T-helper 9 cell (primary cell): Measurements from ENCODE around the gene TMEM129.
"Not testable (repeated sequence)": the region's sequence is repeated elsewhere in the genome, so short reads cannot be mapped to it uniquely, and the experiment has no call there.

Experiments used
- DNase-seq: peaks from one replicate; pipeline ENCODE4 v3.0.0-alpha.2; 2020

Gene TMEM129

DNA sequence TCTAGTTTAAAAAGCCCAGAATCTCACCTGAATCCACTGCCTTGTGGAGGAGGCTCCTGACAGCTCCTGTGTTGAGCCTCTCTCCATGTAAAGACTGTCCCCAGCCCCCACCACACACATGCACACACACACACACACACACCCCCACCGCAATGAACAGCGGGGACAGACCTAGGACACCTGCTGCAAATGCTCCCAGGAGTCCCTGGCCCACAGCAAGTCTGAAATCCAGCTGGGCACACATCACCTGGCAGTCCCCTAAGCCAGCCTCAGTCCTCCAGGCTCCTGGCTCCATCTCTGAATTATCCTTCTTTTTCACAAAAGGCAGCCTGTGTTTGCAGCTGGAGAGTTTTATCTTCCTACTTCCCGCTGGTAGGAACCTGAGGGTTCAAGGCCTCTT lies 30.4 kb downstream of the TMEM129 start:
- no peak for DNase-seq

DNA sequence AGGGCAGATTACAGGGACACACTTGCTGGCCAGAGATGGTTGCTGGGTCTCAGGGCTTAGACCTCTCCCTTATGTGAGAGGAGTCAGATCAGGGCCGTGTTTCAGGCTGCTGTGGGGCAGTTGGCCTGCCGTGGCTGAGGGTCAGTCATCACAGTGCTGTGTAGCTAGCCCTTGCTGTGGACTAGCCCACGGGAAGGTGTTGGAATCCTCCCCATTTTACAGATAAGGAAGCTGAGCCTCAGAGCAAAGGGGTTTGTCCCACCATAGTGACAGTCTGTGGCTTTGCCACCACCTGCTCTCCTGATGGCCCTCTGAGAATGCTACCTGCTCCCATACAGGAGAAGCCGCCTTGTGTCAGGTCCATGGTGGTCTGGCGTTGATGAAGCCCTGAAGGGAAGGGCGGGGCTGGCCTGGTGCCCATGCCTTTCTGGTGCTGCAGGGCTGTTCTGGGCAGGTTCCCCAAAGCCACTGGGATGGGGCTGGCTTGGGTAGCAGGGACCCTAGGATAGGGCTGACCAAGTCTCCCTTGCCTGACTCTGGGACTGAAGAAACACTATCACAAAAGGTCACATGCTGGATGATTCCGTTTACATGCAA lies 34.6 kb downstream of the TMEM129 start:
- DNase-seq, result no peak

- no peak for DNase-seq
Measured at GRCh38 chr4:1685235-1686150, 35.6 kb downstream of the TMEM129 start.

DNA sequence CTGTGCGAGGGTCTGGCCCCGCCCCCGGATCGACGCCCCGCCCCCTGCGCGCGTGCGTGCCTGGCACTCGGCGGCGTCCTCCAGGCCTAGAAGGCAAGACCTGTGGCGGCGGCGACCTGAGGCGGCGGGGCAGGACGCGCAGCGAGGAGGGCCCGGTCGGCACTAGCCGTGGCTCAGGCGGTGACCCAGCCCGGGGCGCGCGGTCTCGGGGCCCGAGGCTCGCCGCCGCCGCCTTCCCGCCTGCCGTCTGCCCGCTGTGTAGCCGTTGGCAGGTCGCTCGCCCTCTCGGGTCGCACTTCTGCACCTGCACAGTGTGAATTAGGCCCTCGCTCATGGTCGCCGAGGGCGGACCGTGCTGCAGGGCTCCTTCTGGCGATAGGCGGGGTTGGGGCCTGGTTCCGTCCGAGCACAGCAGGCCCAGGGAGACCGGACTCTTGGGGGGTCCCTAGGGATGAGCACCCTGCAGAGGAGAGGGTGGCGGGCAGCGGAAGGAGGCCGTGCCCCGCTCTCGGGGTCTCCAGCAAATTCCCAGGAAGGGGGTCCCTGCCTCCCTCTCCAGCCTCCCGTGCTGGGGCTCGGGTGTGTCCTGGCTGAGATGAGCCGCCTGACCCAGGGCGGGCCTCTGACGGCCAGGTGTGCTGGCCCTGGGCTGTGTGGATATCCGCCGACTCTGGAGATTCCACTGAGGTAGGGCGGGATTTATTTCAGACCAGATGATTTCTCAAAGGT lies 36.5 kb downstream of the TMEM129 start:
- peak; percentile 94 for DNase-seq

GRCh38 chr4:1683736-1684505 lies 37.2 kb downstream of the TMEM129 start, which contains the start of gene FAM53A:
Gene FAM53A (minus strand): TSS chr4:1684313. CDS start chr4:1668741, 15,572 bp downstream.
- no peak for DNase-seq

DNA sequence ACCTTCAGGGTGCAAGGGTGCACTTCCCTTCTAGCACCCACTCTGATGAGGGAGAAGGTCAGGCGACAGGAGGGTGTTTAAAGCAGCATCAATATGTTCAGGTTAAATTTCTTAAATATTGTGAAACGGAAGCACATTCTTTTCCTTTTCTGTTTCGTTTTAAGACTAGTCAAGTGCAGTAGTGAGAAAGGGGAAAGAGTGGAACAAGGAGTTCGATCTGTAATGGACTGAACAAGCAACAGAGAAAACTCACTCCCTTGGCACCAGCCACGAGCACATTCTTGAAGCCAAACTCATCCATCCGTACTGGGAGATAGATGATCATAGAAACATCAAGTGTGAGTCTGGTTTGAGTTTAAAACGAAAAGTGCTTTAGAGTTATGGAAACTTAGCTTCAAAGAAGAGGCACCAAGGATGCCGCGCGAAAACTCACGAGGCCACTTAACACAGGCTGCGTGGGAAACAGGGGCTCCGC lies 37.8 kb downstream of the TMEM129 start:
- DNase-seq, result no peak

DNA sequence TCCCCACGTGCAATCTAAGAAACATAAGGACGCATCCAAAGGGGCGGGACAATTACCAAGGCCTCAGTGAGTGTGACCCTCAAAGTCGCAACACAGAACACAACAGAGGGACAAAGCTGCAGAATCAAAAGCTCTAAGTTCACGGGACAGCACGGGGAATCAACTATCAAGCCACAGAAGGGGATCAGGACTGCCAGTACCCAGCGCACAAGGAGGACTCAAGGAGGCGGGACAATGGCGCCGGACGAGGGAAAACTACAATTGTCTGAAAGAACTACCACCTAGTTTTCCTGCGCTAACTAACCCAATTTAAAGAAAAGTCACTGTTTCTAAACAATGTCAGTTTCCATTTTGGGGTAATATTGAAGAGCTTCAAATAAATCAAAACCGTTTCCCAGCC lies 38.3 kb downstream of the TMEM129 start:
- DNase-seq, result no peak

DNA sequence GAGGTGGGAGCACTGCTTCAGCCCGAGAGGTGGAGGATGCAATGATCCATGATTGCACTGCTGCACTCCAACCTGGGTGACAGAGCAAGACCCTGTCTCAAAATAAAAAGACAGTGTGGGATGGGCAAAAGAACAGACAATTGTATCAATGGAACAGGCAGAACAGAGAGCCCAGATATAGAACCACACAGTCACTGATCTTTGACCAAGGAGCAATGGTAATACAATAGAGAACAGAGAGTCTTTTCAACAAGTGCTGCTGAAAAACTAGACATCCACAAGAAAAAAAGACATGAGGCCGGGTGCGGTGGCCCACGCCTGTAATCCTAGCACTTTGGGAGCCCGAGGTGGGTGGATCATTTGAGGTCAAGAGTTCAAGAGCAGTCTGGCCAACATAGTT lies 42.9 kb downstream of the TMEM129 start:
- no peak for DNase-seq

- no peak for DNase-seq
Measured at GRCh38 chr4:1676605-1677525, 44.3 kb downstream of the TMEM129 start.

- DNase-seq, result no peak
Measured at GRCh38 chr4:1675802-1676137, 45.4 kb downstream of the TMEM129 start.

DNA sequence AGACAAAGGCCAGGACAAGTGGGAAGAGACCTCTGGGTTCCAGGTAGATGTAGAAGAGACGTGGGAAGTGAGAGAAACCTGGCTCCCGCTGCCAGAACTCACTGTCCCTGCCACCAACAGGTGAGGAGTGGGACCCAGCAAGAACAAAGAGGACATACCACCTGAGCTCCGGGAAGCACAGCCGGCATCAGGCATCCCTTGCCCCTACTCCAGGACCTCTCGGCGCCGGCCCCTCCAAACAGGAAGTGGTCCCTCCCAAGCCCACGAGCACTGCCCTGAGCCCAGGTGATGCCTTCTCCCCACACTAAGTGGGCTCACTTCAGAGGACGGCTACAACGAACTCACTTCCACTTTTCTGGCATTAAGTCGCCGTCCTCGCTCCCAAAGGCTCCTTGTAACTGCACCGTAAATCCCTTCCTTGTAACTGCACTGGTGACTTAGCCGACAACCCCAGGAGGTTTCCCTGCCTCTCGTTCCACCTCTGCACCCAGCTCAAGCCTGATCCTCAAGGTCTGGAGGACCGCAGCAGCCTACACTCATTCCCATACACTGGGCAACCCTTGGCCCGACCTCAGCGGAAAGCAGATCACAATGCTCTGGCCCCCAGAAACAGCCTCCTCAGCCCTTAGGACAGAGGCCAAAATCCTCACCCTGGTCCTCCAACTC lies 45.9 kb downstream of the TMEM129 start:
- DNase-seq, result no peak

GRCh38 chr4:1674682-1675081 lies 46.4 kb downstream of the TMEM129 start:
- DNase-seq, result no peak

GRCh38 chr4:1673671-1674070 lies 47.5 kb downstream of the TMEM129 start:
- no peak for DNase-seq

DNA sequence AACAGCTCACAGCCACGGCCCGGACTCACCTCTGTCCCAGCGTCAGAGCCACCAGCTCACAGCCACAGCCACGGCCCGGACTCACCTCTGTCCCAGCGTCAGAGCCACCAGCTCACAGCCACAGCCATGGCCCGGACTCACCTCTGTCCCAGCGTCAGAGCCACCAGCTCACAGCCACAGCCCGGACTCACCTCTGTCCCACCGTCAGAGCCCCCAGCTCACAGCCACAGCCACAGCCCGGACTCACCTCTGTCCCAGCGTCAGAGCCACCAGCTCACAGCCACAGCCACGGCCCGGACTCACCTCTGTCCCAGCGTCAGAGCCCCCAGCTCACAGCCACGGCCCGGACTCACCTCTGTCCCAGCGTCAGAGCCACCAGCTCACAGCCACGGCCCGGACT lies 50.1 kb downstream of the TMEM129 start:
- DNase-seq, result not testable (repeated sequence)

DNA sequence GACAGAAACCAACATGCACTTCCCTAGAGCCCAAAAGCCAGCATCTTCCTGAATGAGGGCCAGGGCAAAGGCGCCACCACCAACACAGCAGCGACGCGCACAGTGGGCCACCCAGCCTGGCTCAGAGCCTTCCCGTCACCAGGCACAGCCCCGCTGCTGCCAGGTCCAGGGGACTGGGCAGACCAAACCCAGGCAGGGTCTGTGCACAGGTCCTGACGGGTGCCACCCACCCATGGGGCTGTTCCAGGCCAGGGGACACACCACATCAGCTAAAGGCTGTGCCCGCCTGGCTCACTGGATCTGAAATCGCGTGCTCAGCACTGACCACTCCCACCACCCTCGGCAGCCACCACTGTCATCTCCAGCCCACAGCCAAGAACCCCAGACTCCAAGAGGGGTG lies 50.8 kb downstream of the TMEM129 start:
- no peak for DNase-seq

DNA sequence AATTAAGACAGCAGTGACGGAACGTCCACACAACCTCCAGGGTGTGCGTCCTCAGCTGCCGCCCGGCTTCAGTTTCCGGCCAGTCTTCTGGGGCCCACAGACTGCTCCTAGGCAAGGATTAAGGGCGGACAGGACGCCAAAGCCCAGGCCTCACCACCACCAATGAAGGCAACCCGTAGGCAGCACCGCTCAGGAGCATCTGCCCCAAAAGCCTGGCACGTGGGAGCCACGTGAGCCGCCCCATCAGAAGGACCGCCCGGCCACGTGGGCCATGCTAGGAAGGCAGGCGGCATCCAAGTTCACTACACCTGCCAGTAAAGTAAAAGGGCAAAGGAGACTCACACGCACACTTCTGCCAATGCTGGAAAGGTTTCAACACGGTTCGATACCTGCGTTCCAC lies 51.3 kb downstream of the TMEM129 start:
- DNase-seq, result no peak

- DNase-seq, result no peak
Measured at GRCh38 chr4:1669270-1669669, 51.9 kb downstream of the TMEM129 start.

DNA sequence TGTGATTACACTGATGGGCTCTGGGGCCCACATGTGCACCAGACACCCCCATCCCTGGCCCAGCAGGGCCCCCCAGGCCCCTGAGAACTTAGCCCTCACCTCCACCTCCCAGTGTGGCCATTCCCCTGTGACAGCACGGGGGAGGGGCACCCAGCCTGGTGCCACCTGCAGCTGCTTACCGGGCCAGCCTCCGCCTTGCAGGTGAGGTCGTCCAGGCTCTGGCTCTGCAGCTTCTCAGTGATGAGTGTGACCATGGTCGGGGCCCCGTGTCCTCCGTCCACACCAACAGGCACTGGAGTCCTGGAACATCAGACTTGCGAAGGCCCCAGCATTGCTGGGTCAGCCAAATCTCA lies 52.7 kb downstream of the TMEM129 start:
- no peak for DNase-seq

- no peak for DNase-seq
Measured at GRCh38 chr4:1667273-1667672, 53.9 kb downstream of the TMEM129 start.

- no peak for DNase-seq
Measured at GRCh38 chr4:1666391-1666790, 54.7 kb downstream of the TMEM129 start.
